Measurements from ENCODE around the gene CEBPE.

The CEBPE gene

DNA sequence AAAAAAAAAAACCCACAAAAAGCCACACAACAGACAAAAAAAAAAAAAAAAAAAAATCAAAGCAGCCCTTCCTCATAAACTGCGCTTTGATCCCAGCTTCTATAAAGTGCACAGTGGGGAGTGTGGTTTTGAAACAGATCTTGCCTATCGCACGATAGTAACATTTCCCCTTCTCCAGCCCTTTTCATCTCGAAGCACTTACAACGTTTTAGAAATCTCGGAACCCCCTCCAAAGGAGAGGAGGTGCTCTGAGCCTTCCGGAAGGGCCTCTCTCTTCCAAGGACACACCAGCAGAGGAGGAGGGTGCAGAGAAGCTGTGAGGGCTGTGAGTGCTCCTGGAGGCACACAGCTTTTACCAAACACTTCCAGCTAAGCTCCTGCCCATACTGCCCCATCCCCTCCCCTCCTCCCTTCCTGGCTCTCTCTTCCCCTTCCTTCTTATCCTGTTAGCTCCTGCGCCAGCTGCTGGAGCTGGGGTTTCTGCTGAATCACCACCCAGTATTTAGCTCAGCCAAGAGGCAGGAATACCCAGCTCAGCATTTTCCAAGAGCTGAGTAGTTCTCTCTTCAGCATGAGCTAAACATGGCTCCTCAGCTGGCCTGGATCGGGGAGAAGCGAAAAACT, 36.0 kb upstream of the CEBPE start:
- Histone ChIP-seq H3K79me2 (ENCODE audit: control insufficient read depth, insufficient read depth, low read length) (no peaks in the 10 kb centered on the region), H3K23ac (ENCODE audit: low read length) (no peak overlapping the region), H3K4me1 (ENCODE audit: control insufficient read depth, low read depth, low read length) (peaks cover 13% of the 10 kb centered on the region), H3K27ac (ENCODE audit: low read depth, low read length) (peak overlapping the region; percentile 38), H3K4me3 (ENCODE audit: low read length) (no peak overlapping the region), H3K4me2 (ENCODE audit: low read length) (no peak overlapping the region), H4K8ac (ENCODE audit: low read depth, low read length) (no peak overlapping the region), H3K9ac (ENCODE audit: low read length) (no peak overlapping the region), H3K27me3 (ENCODE audit: insufficient read depth, low read length, poor library complexity) (no peaks in the 10 kb centered on the region), H3K79me1 (ENCODE audit: low read length) (no peaks in the 10 kb centered on the region), H3K4ac (ENCODE audit: low read depth, low read length) (peak overlapping the region; percentile 58), H3K18ac (ENCODE audit: low read length) (peak overlapping the region; percentile 24), H2BK15ac (replicated peaks; ENCODE audit: low read depth) (no peak overlapping the region), H3K36me3 (ENCODE audit: control insufficient read depth, insufficient read depth, low read length) (no peaks in the 10 kb centered on the region), H4K5ac (ENCODE audit: low read length) (no peak overlapping the region), H3K56ac (ENCODE audit: low read length) (peak overlapping the region; percentile 75), H2AK5ac (ENCODE audit: low read length) (no peak overlapping the region), H2BK5ac (ENCODE audit: low read length) (no peak overlapping the region), H2BK120ac (ENCODE audit: low read depth, low read length) (no peak overlapping the region)
- peak; percentile 92 for DNase-seq
- no CpG with 5 or more reads among the region's 10 CpGs for WGBS (ENCODE audit: extremely low coverage, insufficient coverage, low lambda C conversion rate)

DNA sequence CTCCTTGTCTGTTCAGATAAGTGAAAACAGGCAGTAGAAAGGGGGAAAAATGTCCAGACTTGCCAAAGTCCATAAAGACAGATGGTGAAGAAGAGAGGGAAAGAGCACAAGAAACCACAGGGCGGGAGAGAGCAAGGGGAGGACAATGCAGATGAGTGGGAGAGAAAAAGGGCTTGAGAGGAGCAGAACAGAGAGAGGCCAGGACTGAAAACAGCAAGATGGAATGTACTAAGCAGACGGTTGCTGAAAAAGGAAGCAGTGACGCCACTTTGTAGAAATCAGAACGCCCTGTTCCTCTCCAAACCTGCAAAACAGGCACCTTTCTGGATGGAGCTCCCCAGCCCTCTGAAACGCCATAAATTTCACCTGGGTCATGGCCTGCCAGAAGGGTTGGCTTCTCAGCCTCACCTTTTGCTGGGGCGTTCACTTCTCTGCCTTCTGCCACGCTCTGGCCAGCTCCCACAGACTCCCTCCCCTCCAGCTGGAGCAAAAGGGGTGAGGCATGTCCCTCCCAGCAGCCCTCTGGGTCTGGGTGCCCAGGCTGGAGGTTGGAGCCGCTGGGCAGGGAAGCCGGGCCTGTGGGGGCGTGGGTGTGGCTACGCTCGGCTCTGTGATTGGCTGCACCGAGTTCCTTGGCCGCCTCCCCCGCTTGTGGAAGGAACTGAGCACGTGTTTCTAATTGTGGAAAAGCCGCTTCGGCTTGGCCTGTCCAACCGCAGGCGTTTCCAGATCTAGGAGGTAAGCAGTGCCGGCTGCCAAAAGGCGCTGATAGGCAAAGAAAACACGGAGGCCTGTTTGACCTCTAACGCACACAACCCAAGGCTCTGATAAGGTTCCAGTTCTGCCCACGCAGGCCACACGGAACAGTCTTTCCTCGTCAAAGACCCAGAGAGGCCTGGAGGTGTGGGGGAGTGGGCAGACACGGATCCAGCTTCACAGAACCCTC, 35.1 kb upstream of the CEBPE start:
- no peak overlapping the region for H3K27ac ChIP-seq (ENCODE audit: low read depth, low read length)

DNA sequence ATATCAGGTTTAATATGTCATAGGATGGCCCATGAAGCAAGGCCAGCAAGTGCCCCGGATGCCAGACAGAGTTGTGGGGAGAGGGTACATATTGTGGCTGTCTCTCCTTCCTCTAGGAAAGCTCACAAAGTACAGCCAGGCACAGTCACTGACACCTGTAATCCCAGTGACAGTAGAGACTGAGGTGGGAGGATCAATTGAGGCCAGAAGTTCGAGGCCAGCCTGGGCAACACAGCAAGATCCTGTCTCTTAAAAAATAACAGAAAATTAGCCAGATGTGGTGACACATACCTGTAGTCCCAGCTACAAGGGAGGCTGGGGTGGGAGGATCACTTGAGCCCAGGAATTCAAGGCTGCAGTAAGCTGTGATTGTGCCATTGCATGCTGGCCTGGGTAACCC, 32.3 kb upstream of the CEBPE start:
- no peak overlapping the region for H3K27ac ChIP-seq (ENCODE audit: low read depth, low read length)
- H2BK5ac ChIP-seq (ENCODE audit: low read length) = no peak overlapping the region
- WGBS (ENCODE audit: extremely low coverage, insufficient coverage, low lambda C conversion rate) = no CpG with 5 or more reads among the region's 2 CpGs
- H3K27me3 ChIP-seq (ENCODE audit: insufficient read depth, low read length, poor library complexity) = no peaks in the 10 kb centered on the region
- no peak overlapping the region for H4K8ac ChIP-seq (ENCODE audit: low read depth, low read length)
- H2BK120ac ChIP-seq (ENCODE audit: low read depth, low read length) = no peak overlapping the region
- no peak overlapping the region for H3K23ac ChIP-seq (ENCODE audit: low read length)
- no peak overlapping the region for H2AK5ac ChIP-seq (ENCODE audit: low read length)
- no peaks in the 10 kb centered on the region for H3K36me3 ChIP-seq (ENCODE audit: control insufficient read depth, insufficient read depth, low read length)
- no peaks in the 10 kb centered on the region for H3K79me1 ChIP-seq (ENCODE audit: low read length)
- no peak overlapping the region for H2BK15ac ChIP-seq (replicated peaks; ENCODE audit: low read depth)
- no peak overlapping the region for H4K5ac ChIP-seq (ENCODE audit: low read length)
- no peak overlapping the region for H3K4ac ChIP-seq (ENCODE audit: low read depth, low read length)
- H3K4me1 ChIP-seq (ENCODE audit: control insufficient read depth, low read depth, low read length) = peaks cover 10% of the 10 kb centered on the region
- no peaks in the 10 kb centered on the region for H3K79me2 ChIP-seq (ENCODE audit: control insufficient read depth, insufficient read depth, low read length)
- H3K4me2 ChIP-seq (ENCODE audit: low read length) = no peak overlapping the region
- no peak overlapping the region for H3K56ac ChIP-seq (ENCODE audit: low read length)
- H3K4me3 ChIP-seq (ENCODE audit: low read length) = no peak overlapping the region
- H3K9ac ChIP-seq (ENCODE audit: low read length) = no peak overlapping the region
- no peak for DNase-seq
- H3K18ac ChIP-seq (ENCODE audit: low read length) = no peak overlapping the region

More for the DNA sequence above, 35.1 kb upstream of the CEBPE start:
- Histone ChIP-seq H3K79me1 (ENCODE audit: low read length) (no peaks in the 10 kb centered on the region), H3K9ac (ENCODE audit: low read length) (peak overlapping the region; percentile 18), H3K4me1 (ENCODE audit: control insufficient read depth, low read depth, low read length) (peaks cover 10% of the 10 kb centered on the region), H3K36me3 (ENCODE audit: control insufficient read depth, insufficient read depth, low read length) (no peaks in the 10 kb centered on the region), H2AK5ac (ENCODE audit: low read length) (no peak overlapping the region), H3K18ac (ENCODE audit: low read length) (peak overlapping the region; percentile 39), H3K4me2 (ENCODE audit: low read length) (no peak overlapping the region), H2BK15ac (replicated peaks; ENCODE audit: low read depth) (no peak overlapping the region), H4K5ac (ENCODE audit: low read length) (peak overlapping the region; percentile 5), H2BK5ac (ENCODE audit: low read length) (no peak overlapping the region), H3K56ac (ENCODE audit: low read length) (peak overlapping the region; percentile 50), H2BK120ac (ENCODE audit: low read depth, low read length) (no peak overlapping the region), H3K23ac (ENCODE audit: low read length) (no peak overlapping the region), H4K8ac (ENCODE audit: low read depth, low read length) (no peak overlapping the region), H3K27me3 (ENCODE audit: insufficient read depth, low read length, poor library complexity) (no peaks in the 10 kb centered on the region), H3K79me2 (ENCODE audit: control insufficient read depth, insufficient read depth, low read length) (no peaks in the 10 kb centered on the region), H3K4ac (ENCODE audit: low read depth, low read length) (no peak overlapping the region), H3K4me3 (ENCODE audit: low read length) (no peak overlapping the region)
- peak; percentile 72 for DNase-seq
- WGBS (ENCODE audit: extremely low coverage, insufficient coverage, low lambda C conversion rate) = no CpG with 5 or more reads among the region's 28 CpGs

DNA sequence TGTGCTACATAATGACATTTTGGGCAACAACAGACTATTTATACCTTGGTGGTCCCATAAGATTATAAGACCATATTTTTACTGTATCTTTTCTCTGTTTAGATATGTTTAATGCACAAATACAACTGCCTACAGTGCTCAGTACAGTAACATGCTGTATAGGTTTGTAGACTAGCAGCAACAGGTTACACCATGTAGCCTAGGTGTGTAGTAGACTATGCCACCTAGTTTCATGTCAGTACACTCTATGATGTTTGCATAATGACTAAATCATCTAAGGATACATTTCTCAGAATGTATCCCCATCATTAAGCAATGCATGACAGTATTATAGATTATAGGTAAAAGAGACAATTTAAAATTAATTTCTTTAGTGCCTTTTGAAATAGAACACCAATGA, 30.7 kb upstream of the CEBPE start:
- Histone ChIP-seq H3K79me1 (ENCODE audit: low read length) (no peaks in the 10 kb centered on the region), H3K4me2 (ENCODE audit: low read length) (no peak overlapping the region), H4K5ac (ENCODE audit: low read length) (no peak overlapping the region), H3K56ac (ENCODE audit: low read length) (no peak overlapping the region), H3K27ac (ENCODE audit: low read depth, low read length) (no peak overlapping the region), H3K36me3 (ENCODE audit: control insufficient read depth, insufficient read depth, low read length) (no peaks in the 10 kb centered on the region), H3K18ac (ENCODE audit: low read length) (no peak overlapping the region), H2BK5ac (ENCODE audit: low read length) (no peak overlapping the region), H4K8ac (ENCODE audit: low read depth, low read length) (no peak overlapping the region), H3K4me1 (ENCODE audit: control insufficient read depth, low read depth, low read length) (peaks cover 3% of the 10 kb centered on the region), H3K4ac (ENCODE audit: low read depth, low read length) (no peak overlapping the region), H3K4me3 (ENCODE audit: low read length) (no peak overlapping the region), H2BK120ac (ENCODE audit: low read depth, low read length) (no peak overlapping the region), H3K23ac (ENCODE audit: low read length) (no peak overlapping the region), H2BK15ac (replicated peaks; ENCODE audit: low read depth) (no peak overlapping the region), H3K79me2 (ENCODE audit: control insufficient read depth, insufficient read depth, low read length) (no peaks in the 10 kb centered on the region), H3K9ac (ENCODE audit: low read length) (no peak overlapping the region), H3K27me3 (ENCODE audit: insufficient read depth, low read length, poor library complexity) (no peaks in the 10 kb centered on the region), H2AK5ac (ENCODE audit: low read length) (no peak overlapping the region)
- DNase-seq = no peak

DNA sequence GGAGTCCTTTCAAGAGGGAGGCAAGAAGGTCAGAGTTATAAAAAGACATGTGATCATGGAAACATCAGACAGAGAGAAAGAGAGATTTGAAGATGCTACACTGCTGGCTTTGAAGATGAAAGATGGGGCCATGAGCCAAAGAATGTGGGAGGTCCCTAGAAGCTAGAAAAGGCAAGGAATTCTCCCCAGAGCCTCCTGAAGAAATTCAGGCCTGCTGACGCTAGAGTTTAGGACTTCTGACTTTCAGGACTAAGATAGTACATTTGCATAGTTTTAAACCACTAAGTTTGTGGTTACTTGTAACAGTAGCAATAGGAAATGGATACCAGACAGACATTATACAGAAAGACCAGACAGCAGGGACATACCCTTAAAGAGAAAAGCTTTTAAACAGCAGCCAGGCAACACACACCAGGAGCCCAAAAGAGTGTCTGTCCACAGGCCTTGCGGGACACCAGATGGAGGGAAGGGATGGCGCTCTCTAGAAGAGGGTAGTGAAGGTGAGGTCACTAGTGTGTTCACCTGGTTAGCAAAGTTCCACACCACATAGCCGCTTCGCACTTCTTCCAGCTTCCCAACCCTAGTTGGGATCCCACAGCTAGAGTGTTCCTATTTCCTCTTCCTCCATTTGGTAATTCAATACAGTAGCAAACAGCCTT, 29.7 kb upstream of the CEBPE start:
- no peaks in the 10 kb centered on the region for H3K79me2 ChIP-seq (ENCODE audit: control insufficient read depth, insufficient read depth, low read length)
- no peaks in the 10 kb centered on the region for H3K27me3 ChIP-seq (ENCODE audit: insufficient read depth, low read length, poor library complexity)
- no peaks in the 10 kb centered on the region for H3K79me1 ChIP-seq (ENCODE audit: low read length)
- no peak overlapping the region for H3K9ac ChIP-seq (ENCODE audit: low read length)
- no peak overlapping the region for H4K8ac ChIP-seq (ENCODE audit: low read depth, low read length)
- no CpG with 5 or more reads among the region's 5 CpGs for WGBS (ENCODE audit: extremely low coverage, insufficient coverage, low lambda C conversion rate)
- H3K4me2 ChIP-seq (ENCODE audit: low read length) = no peak overlapping the region
- H3K27ac ChIP-seq (ENCODE audit: low read depth, low read length) = no peak overlapping the region
- H2AK5ac ChIP-seq (ENCODE audit: low read length) = no peak overlapping the region
- no peak overlapping the region for H3K56ac ChIP-seq (ENCODE audit: low read length)
- no peak overlapping the region for H3K4me3 ChIP-seq (ENCODE audit: low read length)
- H4K5ac ChIP-seq (ENCODE audit: low read length) = no peak overlapping the region
- H3K36me3 ChIP-seq (ENCODE audit: control insufficient read depth, insufficient read depth, low read length) = no peaks in the 10 kb centered on the region
- no peak overlapping the region for H2BK15ac ChIP-seq (replicated peaks; ENCODE audit: low read depth)
- DNase-seq = no peak
- no peak overlapping the region for H3K23ac ChIP-seq (ENCODE audit: low read length)
- no peak overlapping the region for H3K4ac ChIP-seq (ENCODE audit: low read depth, low read length)
- H3K4me1 ChIP-seq (ENCODE audit: control insufficient read depth, low read depth, low read length) = no peaks in the 10 kb centered on the region
- no peak overlapping the region for H2BK5ac ChIP-seq (ENCODE audit: low read length)
- H3K18ac ChIP-seq (ENCODE audit: low read length) = no peak overlapping the region
- H2BK120ac ChIP-seq (ENCODE audit: low read depth, low read length) = no peak overlapping the region

Measured in mesendoderm (in vitro differentiated cells).